ENCODE measurements around the gene ENAM.
A peak's percentile ranks its signal among the peaks of the same experiment; 100 is the strongest.
"Not testable (repeated sequence)": the region's sequence is repeated elsewhere in the genome, so short reads cannot be mapped to it uniquely, and the experiment has no call there.

Gene ENAM

DNA sequence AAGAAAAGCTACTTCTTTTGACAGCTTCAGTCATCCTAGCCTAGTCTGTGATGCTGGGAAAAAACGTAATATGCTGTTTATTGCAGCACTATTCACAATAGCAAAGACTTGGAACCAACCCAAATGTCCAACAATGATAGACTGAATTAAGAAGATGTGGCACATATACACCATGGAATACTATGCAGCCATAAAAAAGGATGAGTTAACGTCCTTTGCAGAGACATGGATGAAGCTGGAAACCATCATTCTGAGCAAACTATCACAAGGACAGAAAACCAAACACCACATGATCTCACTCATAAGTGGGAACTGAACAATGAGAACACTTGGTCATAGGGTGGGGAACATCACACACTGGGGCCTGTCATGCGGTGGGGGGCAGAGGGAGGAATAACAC, 53.6 kb downstream of the ENAM start:
- not testable (repeated sequence) for DNase-seq

DNA sequence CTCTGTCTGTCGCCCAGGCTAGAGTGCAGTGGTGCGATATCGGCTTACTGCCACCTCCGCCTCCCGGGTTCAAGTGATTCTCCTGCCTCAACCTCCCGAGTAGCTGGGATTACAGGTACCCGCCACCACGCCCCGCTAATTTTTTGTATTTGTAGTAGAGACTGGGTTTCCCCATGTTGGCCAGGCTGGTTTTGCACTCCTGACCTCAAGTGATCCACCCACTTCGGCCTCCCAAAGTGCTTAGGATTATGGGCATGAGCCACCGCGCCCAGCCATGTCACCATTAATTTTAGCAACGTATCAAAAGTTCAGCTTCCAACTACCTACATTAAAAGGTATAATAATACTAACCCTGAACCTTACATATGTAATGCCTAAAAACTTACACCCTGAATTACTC, 58.8 kb downstream of the ENAM start:
- peak; percentile 49 for DNase-seq

DNA sequence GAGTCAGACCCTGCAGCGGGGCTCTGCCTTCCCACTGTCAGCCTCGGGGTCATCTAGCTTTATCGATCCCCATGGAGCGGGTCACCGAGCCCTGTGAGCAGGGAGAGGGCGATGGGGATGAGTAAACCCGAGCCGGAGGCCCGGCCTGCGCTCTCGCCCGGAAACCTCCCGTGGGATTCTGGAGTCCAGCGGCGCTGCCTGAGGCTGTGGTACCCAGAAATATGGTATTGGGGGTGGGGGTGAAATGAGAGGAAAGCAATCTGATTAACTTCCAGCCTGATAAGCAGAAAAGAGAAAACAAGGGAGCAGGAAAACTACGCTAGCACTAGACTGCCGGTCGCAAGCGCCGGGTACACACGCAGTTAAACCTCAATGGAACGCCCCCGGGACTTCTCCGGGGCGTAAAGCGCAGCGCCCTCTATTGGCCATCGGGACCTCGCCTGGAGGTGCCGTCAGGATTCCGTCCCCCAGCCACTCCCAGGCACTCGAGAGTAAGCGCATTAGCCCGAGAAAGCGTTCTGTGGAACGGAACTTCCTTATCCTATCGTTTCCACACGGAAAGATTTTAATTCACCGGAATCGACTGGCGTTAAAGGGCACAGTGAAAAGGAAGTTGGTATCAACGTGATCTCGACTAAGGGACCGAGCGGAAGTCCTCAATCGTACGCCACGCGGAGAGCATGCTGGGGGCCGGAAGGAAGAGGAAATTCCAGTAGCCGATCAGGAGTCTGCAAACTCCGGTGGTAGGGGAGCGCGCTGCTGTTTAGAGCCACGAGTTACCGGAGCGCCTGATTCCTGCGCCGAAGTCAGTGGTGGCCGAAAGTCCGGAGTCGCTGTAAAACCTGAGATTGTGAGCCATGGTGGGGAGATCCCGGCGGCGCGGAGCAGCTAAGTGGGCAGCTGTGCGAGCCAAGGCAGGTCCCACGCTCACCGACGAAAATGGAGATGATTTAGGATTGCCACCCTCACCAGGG, 59.6 kb downstream of the ENAM start, which contains the start of gene UTP3:
Gene UTP3, plus strand, starts transcription at position 712 of the 974 bp plus-strand sequence. Its CDS starts 146 bp downstream, at position 858.
- peak; percentile 93 for DNase-seq

DNA sequence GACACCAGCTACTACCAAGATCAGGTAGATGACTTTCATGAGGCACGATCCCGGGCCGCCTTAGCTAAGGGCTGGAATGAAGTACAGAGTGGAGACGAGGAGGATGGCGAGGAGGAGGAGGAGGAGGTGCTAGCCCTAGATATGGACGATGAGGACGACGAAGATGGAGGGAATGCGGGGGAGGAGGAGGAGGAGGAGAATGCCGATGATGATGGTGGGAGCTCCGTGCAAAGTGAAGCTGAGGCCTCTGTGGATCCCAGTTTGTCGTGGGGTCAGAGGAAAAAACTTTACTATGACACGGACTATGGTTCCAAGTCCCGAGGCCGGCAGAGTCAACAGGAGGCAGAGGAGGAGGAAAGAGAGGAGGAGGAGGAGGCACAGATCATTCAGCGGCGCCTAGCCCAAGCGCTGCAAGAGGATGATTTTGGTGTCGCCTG, 60.3 kb downstream of the ENAM start:
- no peak for DNase-seq

DNA sequence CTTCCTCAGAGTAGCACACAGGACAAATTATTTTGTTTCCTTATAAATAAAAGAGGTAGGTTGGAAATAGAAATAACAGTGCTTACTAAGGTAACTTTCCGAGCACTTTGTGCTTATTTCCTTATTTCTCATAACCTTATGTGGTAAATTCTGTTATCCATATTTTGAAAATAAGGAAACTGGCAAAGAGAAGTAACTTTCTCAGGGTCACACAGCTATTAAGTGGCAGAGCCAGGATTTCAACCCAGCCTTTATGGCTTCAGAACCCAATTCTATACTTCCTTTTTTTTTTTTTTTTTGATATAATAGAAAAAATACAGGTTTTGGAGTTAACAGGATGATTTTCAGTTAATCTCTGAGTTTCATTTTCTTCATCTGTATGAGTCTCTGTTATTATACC, 63.1 kb downstream of the ENAM start:
- DNase-seq: no peak

DNA sequence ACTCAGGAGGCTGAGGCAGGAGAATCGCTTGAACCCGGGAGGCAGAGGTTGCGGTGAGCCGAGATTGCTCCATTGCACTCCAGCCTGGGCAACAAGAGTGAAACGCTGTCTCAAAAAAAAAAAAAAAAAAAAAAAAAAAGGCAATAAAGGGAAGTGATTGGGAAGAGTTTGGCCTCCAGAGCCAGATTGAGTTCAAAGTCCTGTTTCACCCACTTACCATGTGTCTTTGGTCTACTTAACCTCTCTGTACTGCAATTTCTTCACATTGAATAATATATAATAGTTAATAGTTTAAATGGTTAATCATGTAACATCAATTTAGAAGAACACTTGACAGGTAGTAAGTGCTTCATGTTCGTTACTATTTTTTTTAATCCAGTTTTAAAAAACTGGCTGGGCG, 66.1 kb downstream of the ENAM start:
- DNase-seq: not testable (repeated sequence)
